ENCODE measurements around the gene NPPC.

Gene NPPC

GRCh38 chr2:231934441-231935206 is 8.4 kb upstream of the NPPC start:
- Histone ChIP-seq H3K4me1 (ENCODE audit: control insufficient read depth, insufficient read depth, low read length) (no peaks in the 10 kb centered on the region), H3K36me3 (ENCODE audit: control insufficient read depth, insufficient read depth, low read length) (no peaks in the 10 kb centered on the region), H3K27ac (ENCODE audit: low read depth, low read length) (no peak overlapping the region), H3K9me3 (ENCODE audit: control insufficient read depth, insufficient read depth, low read depth, low read length) (no peaks in the 10 kb centered on the region), H3K4me3 (ENCODE audit: low read depth, low read length) (no peak overlapping the region), H3K9ac (ENCODE audit: low read length) (no peak overlapping the region), H3K27me3 (ENCODE audit: control insufficient read depth, insufficient read depth, low read length) (peaks cover 10% of the 10 kb centered on the region; the same call in 1 of the 2 replicates)

- Histone ChIP-seq H3K4me1 (ENCODE audit: control insufficient read depth, insufficient read depth, low read length) (no peaks in the 10 kb centered on the region), H3K27me3 (ENCODE audit: control insufficient read depth, insufficient read depth, low read length) (peaks cover 17% of the 10 kb centered on the region), H3K9ac (ENCODE audit: low read length) (no peak overlapping the region), H3K9me3 (ENCODE audit: control insufficient read depth, insufficient read depth, low read depth, low read length) (no peaks in the 10 kb centered on the region), H3K27ac (ENCODE audit: low read depth, low read length) (no peak overlapping the region), H3K36me3 (ENCODE audit: control insufficient read depth, insufficient read depth, low read length) (no peaks in the 10 kb centered on the region), H3K4me3 (ENCODE audit: low read depth, low read length) (no peak overlapping the region)
Observed at GRCh38 chr2:231933916-231934401, 7.8 kb upstream of the NPPC start.

GRCh38 chr2:231932985-231933915 is 7.1 kb upstream of the NPPC start:
- no peaks in the 10 kb centered on the region for H3K4me1 ChIP-seq (ENCODE audit: control insufficient read depth, insufficient read depth, low read length)

GRCh38 chr2:231932711-231932970 is 6.4 kb upstream of the NPPC start:
- Histone ChIP-seq H3K36me3 (ENCODE audit: control insufficient read depth, insufficient read depth, low read length) (no peaks in the 10 kb centered on the region), H3K27ac (ENCODE audit: low read depth, low read length) (no peak overlapping the region), H3K27me3 (ENCODE audit: control insufficient read depth, insufficient read depth, low read length) (peaks cover 30% of the 10 kb centered on the region), H3K4me3 (ENCODE audit: low read depth, low read length) (no peak overlapping the region), H3K4me1 (ENCODE audit: control insufficient read depth, insufficient read depth, low read length) (no peaks in the 10 kb centered on the region), H3K9me3 (ENCODE audit: control insufficient read depth, insufficient read depth, low read depth, low read length) (no peaks in the 10 kb centered on the region), H3K9ac (ENCODE audit: low read length) (no peak overlapping the region)

More at GRCh38 chr2:231932985-231933915, 7.1 kb upstream of the NPPC start:
- Histone ChIP-seq H3K9ac (ENCODE audit: low read length) (no peak overlapping the region), H3K36me3 (ENCODE audit: control insufficient read depth, insufficient read depth, low read length) (no peaks in the 10 kb centered on the region), H3K27me3 (ENCODE audit: control insufficient read depth, insufficient read depth, low read length) (peaks cover 24% of the 10 kb centered on the region), H3K9me3 (ENCODE audit: control insufficient read depth, insufficient read depth, low read depth, low read length) (no peaks in the 10 kb centered on the region), H3K27ac (ENCODE audit: low read depth, low read length) (no peak overlapping the region), H3K4me3 (ENCODE audit: low read depth, low read length) (no peak overlapping the region)

- H3K4me1 ChIP-seq (ENCODE audit: control insufficient read depth, insufficient read depth, low read length) = peaks cover 7% of the 10 kb centered on the region
- peaks cover 42% of the 10 kb centered on the region for H3K27me3 ChIP-seq (ENCODE audit: control insufficient read depth, insufficient read depth, low read length)
- H3K9me3 ChIP-seq (ENCODE audit: control insufficient read depth, insufficient read depth, low read depth, low read length) = no peaks in the 10 kb centered on the region
- no peak overlapping the region for H3K4me3 ChIP-seq (ENCODE audit: low read depth, low read length)
- H3K27ac ChIP-seq (ENCODE audit: low read depth, low read length) = no peak overlapping the region
- H3K36me3 ChIP-seq (ENCODE audit: control insufficient read depth, insufficient read depth, low read length) = no peaks in the 10 kb centered on the region
- H3K9ac ChIP-seq (ENCODE audit: low read length) = no peak overlapping the region
Observed at GRCh38 chr2:231931481-231931915, 5.3 kb upstream of the NPPC start.

GRCh38 chr2:231930593-231931281 is 4.5 kb upstream of the NPPC start:
- Histone ChIP-seq H3K9ac (ENCODE audit: low read length) (no peak overlapping the region), H3K27me3 (ENCODE audit: control insufficient read depth, insufficient read depth, low read length) (peaks cover 49% of the 10 kb centered on the region), H3K4me3 (ENCODE audit: low read depth, low read length) (no peak overlapping the region), H3K4me1 (ENCODE audit: control insufficient read depth, insufficient read depth, low read length) (peaks cover 7% of the 10 kb centered on the region), H3K36me3 (ENCODE audit: control insufficient read depth, insufficient read depth, low read length) (no peaks in the 10 kb centered on the region), H3K9me3 (ENCODE audit: control insufficient read depth, insufficient read depth, low read depth, low read length) (no peaks in the 10 kb centered on the region), H3K27ac (ENCODE audit: low read depth, low read length) (no peak overlapping the region)

- Histone ChIP-seq H3K9ac (ENCODE audit: low read length) (no peak overlapping the region), H3K27me3 (ENCODE audit: control insufficient read depth, insufficient read depth, low read length) (peaks cover 56% of the 10 kb centered on the region), H3K36me3 (ENCODE audit: control insufficient read depth, insufficient read depth, low read length) (no peaks in the 10 kb centered on the region), H3K4me1 (ENCODE audit: control insufficient read depth, insufficient read depth, low read length) (peaks cover 7% of the 10 kb centered on the region), H3K27ac (ENCODE audit: low read depth, low read length) (no peak overlapping the region), H3K4me3 (ENCODE audit: low read depth, low read length) (no peak overlapping the region), H3K9me3 (ENCODE audit: control insufficient read depth, insufficient read depth, low read depth, low read length) (no peaks in the 10 kb centered on the region)
Observed at GRCh38 chr2:231929961-231930592, 3.9 kb upstream of the NPPC start.

- H3K4me1 ChIP-seq (ENCODE audit: control insufficient read depth, insufficient read depth, low read length) = peaks cover 17% of the 10 kb centered on the region
- H3K9ac ChIP-seq (ENCODE audit: low read length) = no peak overlapping the region
- peaks cover 66% of the 10 kb centered on the region for H3K27me3 ChIP-seq (ENCODE audit: control insufficient read depth, insufficient read depth, low read length)
- no peak overlapping the region for H3K27ac ChIP-seq (ENCODE audit: low read depth, low read length)
- no peak overlapping the region for H3K4me3 ChIP-seq (ENCODE audit: low read depth, low read length)
- no peaks in the 10 kb centered on the region for H3K9me3 ChIP-seq (ENCODE audit: control insufficient read depth, insufficient read depth, low read depth, low read length)
- H3K36me3 ChIP-seq (ENCODE audit: control insufficient read depth, insufficient read depth, low read length) = no peaks in the 10 kb centered on the region
Observed at GRCh38 chr2:231928901-231929725, 2.9 kb upstream of the NPPC start.

GRCh38 chr2:231928481-231928880 is 2.3 kb upstream of the NPPC start:
- Histone ChIP-seq H3K27me3 (ENCODE audit: control insufficient read depth, insufficient read depth, low read length) (peaks cover 72% of the 10 kb centered on the region), H3K36me3 (ENCODE audit: control insufficient read depth, insufficient read depth, low read length) (no peaks in the 10 kb centered on the region)

GRCh38 chr2:231927566-231927890 is 1.3 kb upstream of the NPPC start:
- Histone ChIP-seq H3K9me3 (ENCODE audit: control insufficient read depth, insufficient read depth, low read depth, low read length) (no peaks in the 10 kb centered on the region), H3K36me3 (ENCODE audit: control insufficient read depth, insufficient read depth, low read length) (no peaks in the 10 kb centered on the region), H3K4me3 (ENCODE audit: low read depth, low read length) (no peak overlapping the region), H3K27ac (ENCODE audit: low read depth, low read length) (no peak overlapping the region), H3K4me1 (ENCODE audit: control insufficient read depth, insufficient read depth, low read length) (peaks cover 19% of the 10 kb centered on the region), H3K9ac (ENCODE audit: low read length) (no peak overlapping the region), H3K27me3 (ENCODE audit: control insufficient read depth, insufficient read depth, low read length) (peaks cover 81% of the 10 kb centered on the region)

More at GRCh38 chr2:231928481-231928880, 2.3 kb upstream of the NPPC start:
- no peaks in the 10 kb centered on the region for H3K9me3 ChIP-seq (ENCODE audit: control insufficient read depth, insufficient read depth, low read depth, low read length)
- no peak overlapping the region for H3K27ac ChIP-seq (ENCODE audit: low read depth, low read length)
- H3K9ac ChIP-seq (ENCODE audit: low read length) = no peak overlapping the region
- H3K4me3 ChIP-seq (ENCODE audit: low read depth, low read length) = no peak overlapping the region
- H3K4me1 ChIP-seq (ENCODE audit: control insufficient read depth, insufficient read depth, low read length) = peaks cover 19% of the 10 kb centered on the region
